ENCODE data around the gene NF1. TPM values are rescaled to one million over a fixed set of nuclear protein-coding genes. Genes with fewer than 3 reads are reported as not detected.

Gene NF1
- total and polyA plus RNA-seq, 3 donors from 2014 or later: 60.6 to 99.0 (median 97.6) TPM

DNA sequence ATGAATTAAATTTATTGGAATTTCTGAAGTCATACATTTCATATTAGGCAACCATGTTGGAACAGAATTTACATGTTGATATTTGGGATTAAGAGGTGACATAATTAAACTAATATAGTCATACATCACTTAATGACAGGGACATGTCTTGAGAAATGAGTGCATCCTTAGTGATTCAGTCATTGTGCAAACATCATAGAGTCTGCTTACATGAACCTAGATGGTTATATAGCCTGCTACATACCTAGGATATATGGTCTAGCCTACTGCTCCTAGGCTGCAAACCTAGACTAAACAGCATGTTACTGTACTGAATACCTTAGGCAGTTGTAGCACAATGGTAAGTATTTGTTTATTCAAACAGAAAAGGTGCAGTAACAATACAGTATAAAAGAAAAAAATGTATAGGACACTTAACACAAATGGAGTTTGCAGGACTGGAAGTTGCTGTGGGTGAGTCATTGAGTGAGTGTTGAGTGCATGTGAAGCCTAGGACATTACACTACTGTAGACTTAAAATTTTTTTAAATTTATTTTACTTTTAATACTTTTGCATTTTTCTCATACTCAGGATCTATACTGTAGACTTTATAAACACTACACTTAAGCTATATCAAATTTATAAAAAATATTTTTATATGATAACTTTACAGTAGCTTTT is 116.7 kb downstream of the NF1 start:
- intact Hi-C loops (cut with DNase I; ENCODE audit: low total_unique reads): loop anchor here (10.0 kb wide), 1 partner anchor 207 kb away; no protein-coding TSS in a partner anchor
- no peaks in the 10 kb centered on the region for H3K4me1 ChIP-seq
- no peak for DNase-seq
- TF ChIP-seq POLR2A (IDR thresholded peaks at IDR 0.05): no peak
- TF ChIP-seq, protein P1, sequence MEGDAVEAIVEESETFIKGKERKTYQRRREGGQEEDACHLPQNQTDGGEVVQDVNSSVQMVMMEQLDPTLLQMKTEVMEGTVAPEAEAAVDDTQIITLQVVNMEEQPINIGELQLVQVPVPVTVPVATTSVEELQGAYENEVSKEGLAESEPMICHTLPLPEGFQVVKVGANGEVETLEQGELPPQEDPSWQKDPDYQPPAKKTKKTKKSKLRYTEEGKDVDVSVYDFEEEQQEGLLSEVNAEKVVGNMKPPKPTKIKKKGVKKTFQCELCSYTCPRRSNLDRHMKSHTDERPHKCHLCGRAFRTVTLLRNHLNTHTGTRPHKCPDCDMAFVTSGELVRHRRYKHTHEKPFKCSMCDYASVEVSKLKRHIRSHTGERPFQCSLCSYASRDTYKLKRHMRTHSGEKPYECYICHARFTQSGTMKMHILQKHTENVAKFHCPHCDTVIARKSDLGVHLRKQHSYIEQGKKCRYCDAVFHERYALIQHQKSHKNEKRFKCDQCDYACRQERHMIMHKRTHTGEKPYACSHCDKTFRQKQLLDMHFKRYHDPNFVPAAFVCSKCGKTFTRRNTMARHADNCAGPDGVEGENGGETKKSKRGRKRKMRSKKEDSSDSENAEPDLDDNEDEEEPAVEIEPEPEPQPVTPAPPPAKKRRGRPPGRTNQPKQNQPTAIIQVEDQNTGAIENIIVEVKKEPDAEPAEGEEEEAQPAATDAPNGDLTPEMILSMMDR (IDR thresholded peaks at IDR 0.05): no peak
- H3K4me3 ChIP-seq: no peak overlapping the region
- no peak overlapping the region for H3K27ac ChIP-seq
- H3K36me3 ChIP-seq (ENCODE audit: low read depth, missing control alignments): no peaks in the 10 kb centered on the region
- no peaks in the 10 kb centered on the region for H3K9me3 ChIP-seq
- no peaks in the 10 kb centered on the region for H3K27me3 ChIP-seq

DNA sequence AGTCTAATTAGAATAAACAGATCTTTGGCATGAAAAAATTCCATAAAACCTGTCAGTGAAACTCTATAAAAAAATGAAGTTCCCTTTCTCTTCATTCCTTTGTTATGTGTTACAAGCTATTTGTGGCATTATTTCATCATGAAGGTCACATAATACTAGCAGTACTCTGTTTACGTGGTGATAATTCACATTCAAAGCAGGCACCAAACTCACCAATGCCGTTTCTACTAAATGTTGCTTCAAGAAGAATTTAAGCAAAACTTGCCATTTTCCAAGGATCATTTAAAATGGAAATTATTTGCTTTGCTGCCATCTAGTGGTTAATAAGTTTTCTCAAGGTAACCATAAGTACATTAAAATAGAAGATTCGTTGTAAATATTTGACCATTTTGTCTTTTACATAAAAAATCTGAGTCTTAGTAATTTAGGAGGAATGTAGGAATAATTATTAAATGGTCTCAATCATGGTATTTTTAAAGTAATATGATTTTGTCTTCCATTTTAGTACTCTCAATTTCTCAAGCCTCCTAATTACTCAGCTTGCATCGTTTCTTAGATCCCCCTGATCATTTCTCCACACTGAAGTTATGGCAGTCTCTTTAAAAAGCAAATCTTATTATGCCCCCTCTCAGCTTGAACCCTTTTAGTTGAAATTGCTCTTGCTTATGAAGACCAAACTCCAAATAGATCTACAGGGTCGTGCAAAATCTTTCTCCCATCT is 121.4 kb downstream of the NF1 start:
- H3K27me3 ChIP-seq: no peaks in the 10 kb centered on the region
- no peak overlapping the region for H3K4me3 ChIP-seq
- H3K4me1 ChIP-seq: no peaks in the 10 kb centered on the region
- peak overlapping the region in 1 of 2 donors; percentile 8 for H3K27ac ChIP-seq
- H3K9me3 ChIP-seq: no peaks in the 10 kb centered on the region
- 41 to 46% methylated on average over 5 of the region's 5 CpGs for WGBS, 2 donors
- DNase-seq: no peak
- TF ChIP-seq, protein P1 (IDR thresholded peaks at IDR 0.05): peak; percentile 33 to 81 (median 60)
- no peak for TF ChIP-seq POLR2A (IDR thresholded peaks at IDR 0.05)
- H3K36me3 ChIP-seq (ENCODE audit: low read depth, missing control alignments): no peaks in the 10 kb centered on the region
- intact Hi-C loops (cut with DNase I; ENCODE audit: low total_unique reads): loop anchor here (10.0 kb wide), 1 partner anchor 211 kb away; no protein-coding TSS in a partner anchor

DNA sequence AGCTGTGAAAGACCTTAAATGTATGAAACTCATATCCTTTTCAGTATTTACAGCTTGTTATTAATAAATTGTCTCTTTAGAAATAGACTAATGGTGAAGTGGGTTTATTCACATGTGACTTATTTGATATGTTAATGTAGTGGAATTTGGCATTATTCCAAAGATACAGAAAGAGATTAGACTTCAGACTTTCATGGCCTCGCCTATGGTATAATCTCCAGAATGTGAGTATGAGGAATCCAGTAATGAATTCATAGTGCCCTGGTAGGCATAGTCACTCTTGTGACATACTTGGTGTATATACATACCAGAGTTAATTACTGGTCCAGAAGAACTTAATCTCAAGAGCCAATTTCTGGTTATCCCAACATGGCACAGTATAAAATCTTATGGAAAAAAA is 129.6 kb downstream of the NF1 start:
- WGBS, 2 donors: 83 to 97% methylated on average over 1 of the region's 1 CpG
- intact Hi-C loops (cut with DNase I; ENCODE audit: low total_unique reads): no loop called here

DNA sequence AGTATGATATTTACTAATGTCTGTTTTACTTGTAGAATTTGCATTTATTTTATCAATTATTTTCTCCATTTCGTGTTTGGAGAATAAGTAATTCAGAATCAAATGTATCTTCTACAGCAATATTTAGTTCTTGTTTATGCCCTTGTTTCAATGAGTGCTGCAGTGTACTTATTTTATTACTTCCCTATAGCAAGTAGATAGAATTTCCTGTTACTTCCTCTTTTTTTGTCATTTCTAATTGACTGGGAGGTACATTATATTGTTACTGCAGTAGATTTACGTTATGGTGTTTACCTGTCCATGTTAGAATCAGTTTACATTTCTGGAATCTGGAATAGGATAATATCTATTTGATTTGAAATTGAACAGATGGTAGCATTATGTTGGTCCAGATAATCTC is 131.1 kb downstream of the NF1 start:
- DNase-seq: no peak
- no peak for TF ChIP-seq POLR2A (IDR thresholded peaks at IDR 0.05)
- TF ChIP-seq, protein P1 (IDR thresholded peaks at IDR 0.05): no peak
- H3K27me3 ChIP-seq: no peaks in the 10 kb centered on the region
- no peak overlapping the region for H3K27ac ChIP-seq
- no peaks in the 10 kb centered on the region for H3K36me3 ChIP-seq (ENCODE audit: low read depth, missing control alignments)
- WGBS, 2 donors: 90 to 98% methylated on average over 2 of the region's 2 CpGs
- no peaks in the 10 kb centered on the region for H3K4me1 ChIP-seq
- no peaks in the 10 kb centered on the region for H3K9me3 ChIP-seq
- intact Hi-C loops (cut with DNase I; ENCODE audit: low total_unique reads): no loop called here
- no peak overlapping the region for H3K4me3 ChIP-seq

More for the DNA sequence above, 129.6 kb downstream of the NF1 start:
- no peak overlapping the region for H3K4me3 ChIP-seq
- no peaks in the 10 kb centered on the region for H3K9me3 ChIP-seq
- DNase-seq: no peak
- no peaks in the 10 kb centered on the region for H3K27me3 ChIP-seq
- no peak for TF ChIP-seq POLR2A (IDR thresholded peaks at IDR 0.05)
- TF ChIP-seq, protein P1 (IDR thresholded peaks at IDR 0.05): no peak
- H3K36me3 ChIP-seq (ENCODE audit: low read depth, missing control alignments): no peaks in the 10 kb centered on the region
- no peaks in the 10 kb centered on the region for H3K4me1 ChIP-seq
- H3K27ac ChIP-seq: no peak overlapping the region

Data from testis (tissue), 3 donors.